ENCODE results near the gene MYB.

DNA sequence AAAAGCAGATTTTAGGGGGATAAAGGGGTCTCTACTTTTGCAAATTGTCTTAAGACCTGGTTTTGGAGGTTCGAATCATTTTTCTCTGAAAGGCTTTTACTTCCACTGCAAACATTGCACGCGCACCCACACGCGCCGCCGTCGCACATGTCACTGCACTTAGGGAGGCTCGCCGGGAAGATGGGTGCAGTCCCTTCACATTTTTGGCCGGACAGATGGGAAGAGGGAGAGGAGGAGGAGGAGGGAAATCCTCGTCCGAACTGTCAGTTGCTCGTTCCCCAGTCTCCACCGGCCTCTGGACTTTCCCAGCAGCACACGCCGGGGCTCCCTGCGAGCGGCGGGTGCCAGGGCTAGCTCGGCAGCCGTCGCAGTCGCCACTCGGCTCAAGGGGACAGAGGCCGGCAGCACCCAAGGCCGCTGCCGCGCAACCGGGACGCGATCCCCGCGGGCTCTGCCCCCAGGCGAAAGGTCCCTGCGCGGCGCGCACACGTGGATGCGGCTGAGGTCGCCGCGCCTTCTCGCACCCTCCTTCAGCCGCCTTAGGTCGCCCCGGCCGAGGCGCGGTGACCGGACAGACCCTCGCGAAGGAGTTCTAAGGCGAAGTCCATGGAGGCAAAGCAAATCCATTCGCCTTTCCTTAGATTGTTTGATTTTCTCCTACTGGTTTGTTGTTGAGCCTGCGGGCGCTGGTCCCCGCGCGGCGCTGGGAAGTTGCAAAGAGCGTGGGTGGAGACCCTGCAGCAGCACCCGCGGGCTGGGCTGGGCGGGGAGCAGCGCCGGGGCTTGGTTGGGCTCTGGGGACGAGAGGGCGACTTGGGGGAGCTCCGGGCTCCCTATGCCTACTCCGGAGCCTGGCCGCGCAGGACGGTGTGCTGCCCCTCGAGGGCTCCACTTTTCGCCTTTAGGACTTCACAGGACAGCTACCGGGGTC is 1.2 kb downstream of the MYB start:
- TF ChIP-seq, protein P1, sequence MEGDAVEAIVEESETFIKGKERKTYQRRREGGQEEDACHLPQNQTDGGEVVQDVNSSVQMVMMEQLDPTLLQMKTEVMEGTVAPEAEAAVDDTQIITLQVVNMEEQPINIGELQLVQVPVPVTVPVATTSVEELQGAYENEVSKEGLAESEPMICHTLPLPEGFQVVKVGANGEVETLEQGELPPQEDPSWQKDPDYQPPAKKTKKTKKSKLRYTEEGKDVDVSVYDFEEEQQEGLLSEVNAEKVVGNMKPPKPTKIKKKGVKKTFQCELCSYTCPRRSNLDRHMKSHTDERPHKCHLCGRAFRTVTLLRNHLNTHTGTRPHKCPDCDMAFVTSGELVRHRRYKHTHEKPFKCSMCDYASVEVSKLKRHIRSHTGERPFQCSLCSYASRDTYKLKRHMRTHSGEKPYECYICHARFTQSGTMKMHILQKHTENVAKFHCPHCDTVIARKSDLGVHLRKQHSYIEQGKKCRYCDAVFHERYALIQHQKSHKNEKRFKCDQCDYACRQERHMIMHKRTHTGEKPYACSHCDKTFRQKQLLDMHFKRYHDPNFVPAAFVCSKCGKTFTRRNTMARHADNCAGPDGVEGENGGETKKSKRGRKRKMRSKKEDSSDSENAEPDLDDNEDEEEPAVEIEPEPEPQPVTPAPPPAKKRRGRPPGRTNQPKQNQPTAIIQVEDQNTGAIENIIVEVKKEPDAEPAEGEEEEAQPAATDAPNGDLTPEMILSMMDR (conservative IDR thresholded peaks at IDR 0.05; ENCODE audit: low read depth, low read length) = no peak
- no peak for TF ChIP-seq EZH2 (IDR thresholded peaks at IDR 0.05; ENCODE audit: borderline replicate concordance, low read depth, low read length, poor library complexity, severe bottlenecking)
